ENCODE measurements around the gene ANTXR1. TPM values are rescaled to one million over a fixed set of nuclear protein-coding genes. Genes with fewer than 3 reads are reported as not detected.

ANTXR1 gene
- total and polyA plus RNA-seq, 2 of the 8 experiments (the other 6 are each of a cell fraction or from before 2014, with no cell fraction given): 15.8 to 44.3 TPM

GRCh38 chr2:69243652-69244051, 230.7 kb downstream of the ANTXR1 start:
- Histone ChIP-seq H3K18ac (ENCODE audit: extremely low read depth, low read length) (no peak overlapping the region), H2AFZ (ENCODE audit: low read length) (no peak overlapping the region), H3K27ac (ENCODE audit: low read depth, low read length) (no peak overlapping the region; the same call in 1 of the 2 replicates), H2AK5ac (ENCODE audit: low read depth, low read length) (no peak overlapping the region), H4K5ac (ENCODE audit: insufficient read length, low read depth, low read length) (no peak overlapping the region), H3K9ac (replicated peaks in 1 of 4; ENCODE audit: extremely low read depth in 1 of 4, low read depth in 3 of 4, low read length in 3 of 4) (no peak overlapping the region), H3K27me3 (replicated peaks in 1 of 4; ENCODE audit: control insufficient read depth in 3 of 4, extremely low read depth in 1 of 4, insufficient read depth in 3 of 4, low read length in 3 of 4) (no peaks in the 10 kb centered on the region; a peak in 1 of 7 replicates), H4K91ac (replicated peaks; ENCODE audit: insufficient read length, low read length) (no peak overlapping the region), H3K4ac (replicated peaks; ENCODE audit: insufficient read length, low read depth, low read length) (no peak overlapping the region), H4K20me1 (replicated peaks in 1 of 2; ENCODE audit: control insufficient read depth in 1 of 2, insufficient read depth in 2 of 2, low read length in 2 of 2) (no peaks in the 10 kb centered on the region), H2BK120ac (replicated peaks; ENCODE audit: low read depth, low read length) (no peak overlapping the region), H2BK5ac (ENCODE audit: low read depth, low read length) (no peak overlapping the region), H3K36me3 (ENCODE audit: control insufficient read depth in 2 of 4, insufficient read depth in 4 of 4, low read length in 3 of 4) (no peaks in the 10 kb centered on the region), H3K23ac (ENCODE audit: insufficient read length) (no peak overlapping the region), H2BK12ac (ENCODE audit: low read depth, low read length) (no peak overlapping the region), H3K56ac (replicated peaks; ENCODE audit: insufficient read length, low read depth, low read length) (no peak overlapping the region), H3K4me1 (replicated peaks in 1 of 4; ENCODE audit: control insufficient read depth in 3 of 4, insufficient read depth in 4 of 4, low read length in 3 of 4) (peaks cover 0 to 2% (median 0%) of the 10 kb centered on the region in 4 experiments; a peak in 2 of 7 replicates), H3K14ac (ENCODE audit: insufficient read length) (no peak overlapping the region), H3K79me2 (ENCODE audit: control insufficient read depth in 1 of 2, insufficient read depth in 2 of 2, low read length in 2 of 2) (no peaks in the 10 kb centered on the region), H2BK20ac (ENCODE audit: low read length) (no peak overlapping the region), H3K23me2 (ENCODE audit: low read depth, low read length) (no peaks in the 10 kb centered on the region), H3K79me1 (ENCODE audit: low read depth, low read length) (no peaks in the 10 kb centered on the region), H4K8ac (ENCODE audit: extremely low read depth, insufficient read depth, low read length) (no peak overlapping the region), H2BK15ac (ENCODE audit: low read length) (no peak overlapping the region), H3K4me2 (ENCODE audit: insufficient read depth in 1 of 2, low read depth in 2 of 2, low read length in 2 of 2) (no peak overlapping the region), H3K4me3 (ENCODE audit: extremely low read depth in 1 of 4, insufficient read depth in 2 of 4, low read depth in 3 of 4, low read length in 4 of 4) (no peak overlapping the region), H3K9me3 (ENCODE audit: insufficient read depth in 2 of 2, low read depth in 1 of 2, low read length in 1 of 2) (no peaks in the 10 kb centered on the region)
- CTCF ChIA-PET (ENCODE audit: partially characterized antibody): interaction anchor here (1.2 to 1.4 kb wide), 2 partner anchors 27 to 63 kb away, joined by 3 read pairs; no protein-coding TSS in a partner anchor
- 84% methylated on average over 4 of the region's 4 CpGs; no CpG with 5 or more reads in 1 of the 2 experiments for WGBS, 2 experiments (ENCODE audit: extremely low coverage in 1 of 2, insufficient coverage in 1 of 2, insufficient read length in 1 of 2, insufficient replicate concordance in 2 of 2, low coverage in 1 of 2, low lambda C conversion rate in 2 of 2, missing lambda C conversion rate in 1 of 2)
- TF ChIP-seq NRF1 (IDR thresholded peaks at IDR 0.05; ENCODE audit: low read depth, low read length): no peak
- no peak for TF ChIP-seq SUZ12 (IDR thresholded peaks at IDR 0.05; ENCODE audit: low read length)
- no peak for DNase-seq (ENCODE audit: low read depth in 1 of 2, low spot score in 2 of 2)
- no peak for FAIRE-seq
- POLR2A ChIA-PET (ENCODE audit: partially characterized antibody): no interaction called here

All from H1 (cell line).